AML-193 (cell line): ENCODE data around the gene EZH2.
A peak's percentile ranks its signal among the peaks of the same experiment; 100 is the strongest.

ENCODE experiments used
- DNase-seq, 2 experiments: peaks; one replicate each; lab custom pipeline; 2025; lab: John Stamatoyannopoulos, UW

The EZH2 gene

GRCh38 chr7:148898845-148899484 is 14.9 kb upstream of the EZH2 start:
- no peak for DNase-seq

GRCh38 chr7:148894591-148894990 is 10.5 kb upstream of the EZH2 start:
- no peak for DNase-seq

GRCh38 chr7:148893071-148893470 is 9.0 kb upstream of the EZH2 start:
- no peak for DNase-seq

GRCh38 chr7:148888300-148888699 is 4.2 kb upstream of the EZH2 start:
- DNase-seq = no peak

GRCh38 chr7:148886844-148887243 is 2.8 kb upstream of the EZH2 start:
- no peak for DNase-seq

- peak; percentile 71 to 80 for DNase-seq
Observed at GRCh38 chr7:148884299-148885022, 370 bp upstream of the EZH2 start.

- DNase-seq = no peak
Observed at GRCh38 chr7:148883266-148884048, 634 bp downstream of the EZH2 start.

- DNase-seq = no peak
Observed at GRCh38 chr7:148882841-148883265, 1.2 kb downstream of the EZH2 start.

- no peak for DNase-seq
Observed at GRCh38 chr7:148882192-148882591, 1.9 kb downstream of the EZH2 start.

- no peak for DNase-seq
Observed at GRCh38 chr7:148878317-148878716, 5.8 kb downstream of the EZH2 start.

- no peak for DNase-seq
Observed at GRCh38 chr7:148877517-148877916, 6.6 kb downstream of the EZH2 start.

GRCh38 chr7:148872188-148872587 is 11.9 kb downstream of the EZH2 start:
- DNase-seq = no peak

GRCh38 chr7:148871551-148871950 is 12.5 kb downstream of the EZH2 start:
- DNase-seq = no peak

- no peak for DNase-seq
Observed at GRCh38 chr7:148871030-148871429, 13.1 kb downstream of the EZH2 start.

GRCh38 chr7:148868378-148868674 is 15.8 kb downstream of the EZH2 start:
- no peak for DNase-seq

GRCh38 chr7:148867596-148868377 is 16.3 kb downstream of the EZH2 start:
- no peak for DNase-seq

- DNase-seq = no peak
Observed at GRCh38 chr7:148866362-148866761, 17.7 kb downstream of the EZH2 start.

GRCh38 chr7:148865283-148865682 is 18.8 kb downstream of the EZH2 start:
- no peak for DNase-seq

GRCh38 chr7:148863324-148863723 is 20.8 kb downstream of the EZH2 start:
- DNase-seq = no peak

- DNase-seq = no peak
Observed at GRCh38 chr7:148862481-148862880, 21.6 kb downstream of the EZH2 start.

GRCh38 chr7:148858489-148858888 is 25.6 kb downstream of the EZH2 start:
- DNase-seq = no peak

- DNase-seq = no peak
Observed at GRCh38 chr7:148856891-148857290, 27.2 kb downstream of the EZH2 start.

- no peak for DNase-seq
Observed at GRCh38 chr7:148856578-148856881, 27.6 kb downstream of the EZH2 start.
